Smooth muscle cell (in vitro differentiated cells): ENCODE results near the gene FLII. TPM values are rescaled to one million over a fixed set of nuclear protein-coding genes. Genes with fewer than 3 reads are reported as not detected.

Source experiments
- DNase-seq: peaks from one replicate; lab custom pipeline; 2025; ENCODE audit not compliant: unreplicated experiment; lab: John Stamatoyannopoulos, UW
- H2AFZ ChIP-seq: fragments of 200-600 bp; sonication (generic); 2 replicates; pipeline ENCODE4 v1.6.0; 2016; ENCODE audit warnings: antibody characterized with exemption, low read depth, mild to moderate bottlenecking
- H3F3A ChIP-seq: fragments of 200-600 bp; sonication (generic); 2 replicates; pipeline ENCODE4 v1.6.0; 2017; ENCODE audit warnings: antibody characterized with exemption, low read depth
- H3K27ac ChIP-seq: fragments of 200-600 bp; sonication (generic); 2 replicates; pipeline ENCODE4 v1.5.1; 2016; ENCODE audit warnings: low read depth, mild to moderate bottlenecking
- H3K27me3 ChIP-seq: fragments of 200-600 bp; sonication (generic); 2 replicates; pipeline ENCODE4 v1.6.1; 2016; ENCODE audit warnings: low read depth, mild to moderate bottlenecking
- H3K36me3 ChIP-seq: fragments of 200-600 bp; sonication (generic); 2 replicates; pipeline ENCODE4 v1.5.1; 2016; ENCODE audit warnings: low read depth
- H3K4me1 ChIP-seq: fragments of 200-600 bp; sonication (generic); 2 replicates; pipeline ENCODE4 v1.5.1; 2016; ENCODE audit warnings: low read depth
- H3K4me2 ChIP-seq: fragments of 200-600 bp; sonication (generic); 2 replicates; pipeline ENCODE4 v1.6.0; 2016; ENCODE audit warnings: mild to moderate bottlenecking
- H3K4me3 ChIP-seq: fragments of 200-600 bp; sonication (generic); 2 replicates; pipeline ENCODE4 v1.5.1; 2016; ENCODE audit warnings: mild to moderate bottlenecking
- H3K79me2 ChIP-seq: fragments of 200-600 bp; sonication (generic); 2 replicates; pipeline ENCODE4 v1.6.0; 2016; ENCODE audit warnings: low read depth, mild to moderate bottlenecking
- H3K9ac ChIP-seq: fragments of 200-600 bp; sonication (generic); 2 replicates; pipeline ENCODE4 v1.6.0; 2016; ENCODE audit warnings: low read depth
- H3K9me3 ChIP-seq: fragments of 200-600 bp; sonication (generic); replicated peaks from 2 replicates; pipeline ENCODE4 v1.5.1; 2016; ENCODE audit warnings: low read depth
- H4K20me1 ChIP-seq: fragments of 200-600 bp; sonication (generic); 2 replicates; pipeline ENCODE4 v1.6.0; 2016; ENCODE audit warnings: low read depth
- CTCF ChIP-seq: fragments of 200-600 bp; sonication (generic); IDR thresholded peaks from 2 replicates; pipeline ENCODE4 v1.5.1; 2017; ENCODE audit warnings: borderline replicate concordance, mild to moderate bottlenecking, antibody characterized with exemption; ENCODE audit not compliant: insufficient read depth, poor library complexity, severe bottlenecking
- WGBS: methylation state at CpG from one replicate; pipeline ENCODE4 v1.1.7; 2016; ENCODE audit warnings: low lambda C conversion rate; 5-methylcytosine and 5-hydroxymethylcytosine counted together
- polyA plus RNA-seq: library from polyadenylated mRNA; unstranded; fragments of >200 nt; fragmentation: Nextera tagmentation; extraction: Ambion mirVana; gene quantifications from 2 replicates; pipeline ENCODE4 v1.2.1, GENCODE V29; 2016
- total RNA-seq: library from RNA; depleted of rRNA; stranded (reverse); fragments of >200 nt; gene quantifications from 2 replicates; pipeline ENCODE4 v1.2.3, GENCODE V29; 2014

FLII gene
- total and polyA plus RNA-seq, 2 experiments from 2014 or later = 132 to 188 TPM

DNA sequence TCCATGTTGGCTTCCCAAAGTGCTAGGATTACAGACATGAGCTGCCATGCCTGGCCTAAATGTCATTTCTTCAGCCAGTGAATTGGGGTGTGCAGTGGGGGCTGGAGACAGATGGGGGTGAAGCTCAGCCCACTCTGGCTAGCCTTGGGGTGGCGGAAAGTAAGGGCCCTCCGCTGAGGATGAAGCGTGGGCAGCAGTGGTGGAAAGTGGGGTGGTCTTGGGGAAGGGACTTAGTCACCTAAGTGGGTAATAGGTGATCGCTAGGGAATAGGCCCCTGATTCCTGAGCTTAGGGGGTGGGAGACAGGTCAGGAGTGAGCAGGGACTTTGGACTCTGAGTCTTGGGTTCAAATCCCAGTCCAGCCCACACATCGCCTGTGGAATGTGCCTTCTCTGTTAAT lies 30.9 kb downstream of the FLII start:
- WGBS = 94% methylated on average over 5 of the region's 5 CpGs
- no peak overlapping the region for H3K27ac ChIP-seq

DNA sequence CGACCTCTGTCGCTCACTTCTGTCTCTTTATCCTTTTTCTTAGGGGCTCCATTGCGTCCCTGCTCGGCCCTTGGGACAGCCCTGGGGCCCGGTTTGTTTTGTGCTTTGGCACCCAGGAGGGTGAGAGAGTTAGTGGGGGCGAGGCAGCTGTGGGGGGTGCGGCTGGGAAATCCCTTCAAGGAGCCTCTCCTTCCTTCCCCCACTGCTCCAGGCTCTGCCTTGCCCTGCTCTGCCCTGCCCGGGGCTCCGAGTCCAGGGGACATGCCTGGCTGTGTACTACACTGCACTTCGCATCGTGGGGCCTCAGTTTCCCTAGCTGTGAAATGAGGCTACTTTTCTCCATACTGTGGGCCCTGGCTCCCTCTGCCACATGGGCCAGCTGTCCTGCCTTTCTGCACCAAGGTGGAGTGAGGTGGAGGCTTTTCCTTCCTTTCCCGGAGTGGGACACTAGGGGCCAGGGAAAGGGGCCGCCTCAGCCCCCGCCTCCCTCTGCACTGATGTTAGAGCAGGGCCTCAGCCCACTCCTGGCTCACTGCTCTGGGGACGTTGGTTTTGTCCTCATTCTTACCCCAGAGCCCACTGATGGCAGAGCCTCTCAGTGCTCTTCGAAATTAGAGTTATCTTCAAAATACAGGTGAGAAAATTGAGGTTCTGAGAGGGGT lies 32.1 kb downstream of the FLII start:
- H3K4me1 ChIP-seq = peaks cover 40% of the 10 kb centered on the region
- no peak for TF ChIP-seq CTCF
- H2AFZ ChIP-seq = no peak overlapping the region
- peak; percentile 32 for DNase-seq
- H4K20me1 ChIP-seq = peaks cover 51% of the 10 kb centered on the region
- peak overlapping the region; percentile 96 for H3K4me2 ChIP-seq
- no peaks in the 10 kb centered on the region for H3F3A ChIP-seq
- H3K36me3 ChIP-seq = no peaks in the 10 kb centered on the region
- no peaks in the 10 kb centered on the region for H3K27me3 ChIP-seq
- peak overlapping the region; percentile 52 for H3K27ac ChIP-seq
- WGBS = 26% methylated on average over 14 of the region's 16 CpGs
- no peaks in the 10 kb centered on the region for H3K9me3 ChIP-seq
- peaks cover 57% of the 10 kb centered on the region for H3K79me2 ChIP-seq
- peak overlapping the region; percentile 76 for H3K4me3 ChIP-seq
- peak overlapping the region; percentile 85 for H3K9ac ChIP-seq

More for the DNA sequence above, 30.9 kb downstream of the FLII start:
- Histone ChIP-seq H2AFZ (no peak overlapping the region), H3F3A (no peaks in the 10 kb centered on the region), H3K4me1 (peaks cover 43% of the 10 kb centered on the region), H3K79me2 (peaks cover 59% of the 10 kb centered on the region), H3K4me3 (no peak overlapping the region), H3K36me3 (no peaks in the 10 kb centered on the region), H3K27me3 (no peaks in the 10 kb centered on the region), H3K9me3 (no peaks in the 10 kb centered on the region), H3K9ac (no peak overlapping the region), H4K20me1 (peaks cover 63% of the 10 kb centered on the region), H3K4me2 (no peak overlapping the region)
- DNase-seq = no peak
- no peak for TF ChIP-seq CTCF

- no peaks in the 10 kb centered on the region for H3K36me3 ChIP-seq
- H3F3A ChIP-seq = no peaks in the 10 kb centered on the region
- H3K9me3 ChIP-seq = no peaks in the 10 kb centered on the region
- H3K27ac ChIP-seq = peak overlapping the region; percentile 52
- WGBS = under 1% methylated on average over 19 of the region's 57 CpGs
- peaks cover 45% of the 10 kb centered on the region for H4K20me1 ChIP-seq
- H3K4me2 ChIP-seq = peak overlapping the region; percentile 96
- TF ChIP-seq CTCF = no peak
- peak; percentile 52 for DNase-seq
- peaks cover 33% of the 10 kb centered on the region for H3K4me1 ChIP-seq
- H2AFZ ChIP-seq = no peak overlapping the region
- H3K9ac ChIP-seq = peak overlapping the region; percentile 85
- no peaks in the 10 kb centered on the region for H3K27me3 ChIP-seq
- peaks cover 50% of the 10 kb centered on the region for H3K79me2 ChIP-seq
- peak overlapping the region; percentile 76 for H3K4me3 ChIP-seq
Observed at GRCh38 chr17:18225642-18226283, 32.8 kb downstream of the FLII start.
